Breast epithelium (tissue), 3 donors: ENCODE measurements around the gene FAIM2.

ENCODE experiments used
- POLR2A ChIP-seq: fragments of 450-650 bp; IDR thresholded peaks from one replicate; pipeline ENCODE4 v1.6.1; 2016; ENCODE audit warnings: antibody characterized with exemption, mild to moderate bottlenecking, moderate library complexity
- TF ChIP-seq, protein P1 (sequence below), 3 donors: fragments of 450-650 bp; IDR thresholded peaks; one replicate each; pipeline ENCODE4 v1.5.1; 2016 to 2017; ENCODE audit warnings: antibody characterized with exemption in 3 of 3, mild to moderate bottlenecking in 3 of 3, moderate library complexity in 3 of 3

DNA sequence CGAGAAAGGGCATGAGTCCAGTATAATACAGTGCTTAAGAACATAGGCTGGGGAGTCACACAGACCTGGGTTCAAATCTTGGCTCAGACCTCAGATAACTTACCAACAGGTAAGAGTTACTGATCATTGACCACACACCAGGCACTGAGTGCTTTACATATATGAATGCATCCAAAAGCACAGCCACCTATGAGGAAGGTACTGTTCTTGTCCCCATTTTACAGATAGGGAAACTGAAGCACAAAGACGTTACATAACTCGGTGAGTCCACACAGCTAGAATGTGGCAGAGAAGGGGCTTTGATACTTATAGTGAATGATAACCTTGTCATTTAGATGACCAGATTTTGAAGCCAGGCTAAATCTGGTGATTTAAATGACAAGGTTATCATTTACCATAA lies 27.6 kb downstream of the FAIM2 start:
- TF ChIP-seq, protein P1, sequence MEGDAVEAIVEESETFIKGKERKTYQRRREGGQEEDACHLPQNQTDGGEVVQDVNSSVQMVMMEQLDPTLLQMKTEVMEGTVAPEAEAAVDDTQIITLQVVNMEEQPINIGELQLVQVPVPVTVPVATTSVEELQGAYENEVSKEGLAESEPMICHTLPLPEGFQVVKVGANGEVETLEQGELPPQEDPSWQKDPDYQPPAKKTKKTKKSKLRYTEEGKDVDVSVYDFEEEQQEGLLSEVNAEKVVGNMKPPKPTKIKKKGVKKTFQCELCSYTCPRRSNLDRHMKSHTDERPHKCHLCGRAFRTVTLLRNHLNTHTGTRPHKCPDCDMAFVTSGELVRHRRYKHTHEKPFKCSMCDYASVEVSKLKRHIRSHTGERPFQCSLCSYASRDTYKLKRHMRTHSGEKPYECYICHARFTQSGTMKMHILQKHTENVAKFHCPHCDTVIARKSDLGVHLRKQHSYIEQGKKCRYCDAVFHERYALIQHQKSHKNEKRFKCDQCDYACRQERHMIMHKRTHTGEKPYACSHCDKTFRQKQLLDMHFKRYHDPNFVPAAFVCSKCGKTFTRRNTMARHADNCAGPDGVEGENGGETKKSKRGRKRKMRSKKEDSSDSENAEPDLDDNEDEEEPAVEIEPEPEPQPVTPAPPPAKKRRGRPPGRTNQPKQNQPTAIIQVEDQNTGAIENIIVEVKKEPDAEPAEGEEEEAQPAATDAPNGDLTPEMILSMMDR (IDR thresholded peaks at IDR 0.05), result no peak
- no peak for TF ChIP-seq POLR2A
